Fibroblast of lung (primary cell): ENCODE measurements around the gene IREB2. TPM values are rescaled to one million over a fixed set of nuclear protein-coding genes. Genes with fewer than 3 reads are reported as not detected.

Experiments
- DNase-seq, 2 donors: peaks; one replicate each; pipeline versions ENCODE4 v3.0.0 to v3.0.0-alpha.2; 2010; ENCODE audit warnings: low read depth in 2 of 2
- H2AFZ ChIP-seq: 2 replicates; pipeline ENCODE4 v1.5.1; 2012; ENCODE audit warnings: low read length, control low read depth, inconsistent platforms
- H3K27ac ChIP-seq: 2 replicates; pipeline ENCODE4 v1.5.1; 2011; ENCODE audit warnings: low read length, control low read depth; ENCODE audit not compliant: insufficient read depth
- H3K27me3 ChIP-seq: 2 replicates; pipeline ENCODE4 v1.5.1; 2011; ENCODE audit warnings: mild to moderate bottlenecking, low read length; ENCODE audit not compliant: control insufficient read depth, insufficient read depth
- H3K36me3 ChIP-seq: 2 replicates; pipeline ENCODE4 v1.5.1; 2011; ENCODE audit warnings: low read length; ENCODE audit not compliant: control insufficient read depth, insufficient read depth
- H3K4me1 ChIP-seq: 2 replicates; pipeline ENCODE4 v1.5.1; 2011; ENCODE audit warnings: low read length; ENCODE audit not compliant: control insufficient read depth, insufficient read depth; ENCODE audit errors: extremely low read depth
- H3K4me2 ChIP-seq: 2 replicates; pipeline ENCODE4 v1.5.1; 2011; ENCODE audit warnings: low read length, control low read depth; ENCODE audit not compliant: insufficient read depth; ENCODE audit errors: extremely low read depth
- H3K4me3 ChIP-seq, 4 experiments: fragments of 200-600 bp in 1 of 4; sonication (generic) in 1 of 4; replicated peaks in 1 of 4; 2 replicates each; pipeline ENCODE4 v1.5.1; 2011 to 2016; ENCODE audit warnings: low read length in 4 of 4, low read depth in 3 of 4, mild to moderate bottlenecking in 3 of 4, control low read depth in 2 of 4, inconsistent platforms in 1 of 4, mixed read lengths in 1 of 4; ENCODE audit not compliant: insufficient read depth in 1 of 4; ENCODE audit errors: control extremely low read depth in 1 of 4
- H3K79me2 ChIP-seq: 2 replicates; pipeline ENCODE4 v1.5.1; 2012; ENCODE audit warnings: mild to moderate bottlenecking, low read length, inconsistent platforms; ENCODE audit not compliant: control insufficient read depth, insufficient read depth
- H3K9ac ChIP-seq: 2 replicates; pipeline ENCODE4 v1.5.1; 2011; ENCODE audit warnings: mild to moderate bottlenecking, low read length, control low read depth; ENCODE audit not compliant: insufficient read depth
- H3K9me3 ChIP-seq: 2 replicates; pipeline ENCODE4 v1.5.1; 2012; ENCODE audit warnings: low read depth, low read length; ENCODE audit not compliant: control insufficient read depth, insufficient read depth
- H4K20me1 ChIP-seq: 2 replicates; pipeline ENCODE4 v1.5.1; 2011; ENCODE audit warnings: low read length; ENCODE audit not compliant: control insufficient read depth, insufficient read depth; ENCODE audit errors: extremely low read depth
- CTCF ChIP-seq, 2 donors: IDR thresholded peaks in 1 of 2; conservative IDR thresholded peaks in 1 of 2; 1 replicate in 1 of 2; 2 replicates in 1 of 2; pipeline ENCODE4 v1.5.1; 2011 to 2012; ENCODE audit warnings: low read length in 2 of 2, control low read depth in 1 of 2, inconsistent platforms in 1 of 2, low read depth in 1 of 2, mild to moderate bottlenecking in 1 of 2
- EZH2 ChIP-seq: IDR thresholded peaks from 2 replicates; pipeline ENCODE4 v1.5.1; 2012; ENCODE audit warnings: low read length, control low read depth, mild to moderate bottlenecking; ENCODE audit errors: missing control alignments
- polyA plus RNA-seq, 2 donors: library from polyadenylated mRNA; depleted of rRNA in 1 of 2; stranded (reverse) in 1 of 2; unstranded in 1 of 2; fragments of >200 nt; gene quantifications; 2 replicates each; pipeline ENCODE4 v1.2.1, GENCODE V29; 2011 to 2012; ENCODE audit warnings: missing spikeins in 1 of 2
- total RNA-seq: library from RNA; depleted of rRNA; stranded (reverse); fragments of >200 nt; gene quantifications from 2 replicates; pipeline ENCODE4 v1.2.1, GENCODE V29; 2014

IREB2 gene
- total and polyA plus RNA-seq, 2 donors (not counting 1 experiment from before 2014, with no cell fraction given): 20.3 to 30.6 TPM

GRCh38 chr15:78421238-78421965 is 16.6 kb upstream of the IREB2 start:
- Histone ChIP-seq H2AFZ (no peak overlapping the region), H3K36me3 (no peaks in the 10 kb centered on the region), H3K79me2 (no peaks in the 10 kb centered on the region), H3K27ac (no peak overlapping the region), H3K9me3 (no peaks in the 10 kb centered on the region), H3K27me3 (peaks cover 2% of the 10 kb centered on the region), H3K9ac (no peak overlapping the region), H3K4me1 (no peaks in the 10 kb centered on the region), H3K4me2 (no peak overlapping the region), H3K4me3 (no peak overlapping the region), H4K20me1 (no peaks in the 10 kb centered on the region)
- TF ChIP-seq EZH2 (no peak), CTCF (conservative IDR thresholded peaks at IDR 0.05 in 1 of 2, IDR thresholded peaks at IDR 0.05 in 1 of 2; ENCODE audit: low read depth in 1 of 2, low read length in 2 of 2) (no peak)
- DNase-seq: no peak

GRCh38 chr15:78422571-78423340 is 15.3 kb upstream of the IREB2 start:
- Histone ChIP-seq H4K20me1 (no peaks in the 10 kb centered on the region), H3K4me1 (no peaks in the 10 kb centered on the region), H3K4me2 (no peak overlapping the region), H3K79me2 (no peaks in the 10 kb centered on the region), H3K9ac (no peak overlapping the region), H3K27me3 (peaks cover 2% of the 10 kb centered on the region), H3K4me3 (no peak overlapping the region), H3K36me3 (no peaks in the 10 kb centered on the region), H2AFZ (no peak overlapping the region), H3K27ac (no peak overlapping the region), H3K9me3 (no peaks in the 10 kb centered on the region)
- DNase-seq: peak; percentile 38 to 65
- TF ChIP-seq CTCF (conservative IDR thresholded peaks at IDR 0.05 in 1 of 2, IDR thresholded peaks at IDR 0.05 in 1 of 2; ENCODE audit: low read depth in 1 of 2, low read length in 2 of 2): peak; percentile 90 to 99
- no peak for TF ChIP-seq EZH2

GRCh38 chr15:78424673-78425072 is 13.3 kb upstream of the IREB2 start:
- Histone ChIP-seq H2AFZ (no peak overlapping the region), H3K27me3 (peaks cover 2% of the 10 kb centered on the region), H4K20me1 (no peaks in the 10 kb centered on the region), H3K4me1 (no peaks in the 10 kb centered on the region), H3K9ac (no peak overlapping the region), H3K79me2 (no peaks in the 10 kb centered on the region), H3K9me3 (no peaks in the 10 kb centered on the region), H3K27ac (no peak overlapping the region), H3K4me3 (no peak overlapping the region), H3K4me2 (no peak overlapping the region), H3K36me3 (no peaks in the 10 kb centered on the region)
- TF ChIP-seq EZH2: no peak
- TF ChIP-seq CTCF (conservative IDR thresholded peaks at IDR 0.05 in 1 of 2, IDR thresholded peaks at IDR 0.05 in 1 of 2; ENCODE audit: low read depth in 1 of 2, low read length in 2 of 2): no peak
- no peak for DNase-seq
